GM19438 (cell line): ENCODE results near the gene MACROD1.

Experiments used
- ATAC-seq: cut with Tn5 transposase; IDR thresholded peaks from one replicate; pipeline ENCODE4 v1.9.1; 2021; ENCODE audit warnings: low read depth; ENCODE audit not compliant: unreplicated experiment

MACROD1 gene

DNA sequence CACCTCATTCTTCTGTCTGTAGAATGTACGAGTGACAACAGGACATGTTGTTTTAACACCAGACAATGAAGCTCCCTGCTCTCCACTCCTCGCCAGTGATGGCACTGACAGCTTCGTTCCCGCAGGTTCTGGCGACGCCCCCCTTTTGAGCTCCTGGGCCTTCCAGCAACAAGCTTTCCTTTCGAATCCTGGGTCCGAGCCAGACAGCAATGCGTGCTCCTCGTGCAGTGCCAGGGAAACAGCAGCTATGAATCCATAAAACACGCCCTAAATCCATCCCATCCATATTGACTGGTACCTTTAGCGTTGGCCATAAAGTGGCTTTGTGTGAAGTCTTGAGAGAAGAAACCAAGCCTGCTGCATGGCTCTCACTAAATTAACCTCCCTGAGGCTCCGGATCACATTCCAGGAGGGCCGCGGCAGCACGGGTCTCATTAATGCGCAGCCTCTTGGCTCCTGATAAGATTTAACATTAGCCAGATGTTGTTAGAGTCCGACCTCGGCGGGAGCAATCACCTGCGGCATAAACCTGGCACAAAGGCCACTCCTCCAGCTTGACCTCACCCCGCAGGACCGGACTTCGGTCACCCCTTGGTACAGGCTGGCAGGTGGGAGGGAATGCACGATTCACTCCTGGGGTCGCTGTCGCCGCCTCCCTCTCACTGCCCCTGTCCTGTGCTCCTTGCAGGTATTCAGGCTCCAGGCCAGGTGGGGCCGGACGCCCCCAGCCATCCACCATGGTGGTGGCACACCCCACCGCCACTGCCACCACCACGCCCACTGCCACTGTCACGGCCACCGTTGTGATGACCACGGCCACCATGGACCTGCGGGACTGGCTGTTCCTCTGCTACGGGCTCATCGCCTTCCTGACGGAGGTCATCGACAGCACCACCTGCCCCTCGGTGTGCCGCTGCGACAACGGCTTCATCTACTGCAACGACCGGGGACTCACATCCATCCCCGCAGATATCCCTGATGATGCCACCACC, 50.1 kb downstream of the MACROD1 start:
- ATAC-seq = no peak

DNA sequence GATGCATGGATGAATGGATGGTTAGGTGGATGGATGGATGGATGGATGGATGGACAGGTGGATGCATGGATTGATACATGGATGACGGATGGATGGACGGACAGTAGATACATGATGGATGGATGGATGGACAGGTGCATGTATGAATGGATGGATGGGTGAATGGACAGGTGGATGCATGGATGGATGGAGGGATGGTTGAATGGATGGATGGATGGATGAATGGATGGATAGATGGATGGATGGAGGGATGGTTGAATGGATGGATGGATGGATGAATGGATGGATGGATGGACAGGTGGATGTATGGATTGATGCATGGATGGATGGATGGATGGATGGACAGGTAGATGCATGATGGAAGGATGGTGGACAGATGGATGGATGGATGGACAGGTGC, 51.7 kb downstream of the MACROD1 start:
- no peak for ATAC-seq

DNA sequence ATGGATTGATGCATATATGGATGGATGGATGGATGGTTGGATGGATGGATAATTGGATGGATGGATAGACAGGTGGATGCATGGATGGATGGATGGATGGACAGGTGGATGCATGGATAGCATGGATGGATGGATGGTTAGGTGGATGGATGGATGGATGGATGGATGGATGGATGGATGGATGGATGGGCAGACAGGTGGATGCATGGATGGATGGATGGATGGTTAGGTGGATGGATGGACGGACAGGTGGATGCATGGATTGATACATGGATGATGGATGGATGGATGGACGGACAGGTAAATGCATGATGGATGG, 52.5 kb downstream of the MACROD1 start:
- no peak for ATAC-seq

DNA sequence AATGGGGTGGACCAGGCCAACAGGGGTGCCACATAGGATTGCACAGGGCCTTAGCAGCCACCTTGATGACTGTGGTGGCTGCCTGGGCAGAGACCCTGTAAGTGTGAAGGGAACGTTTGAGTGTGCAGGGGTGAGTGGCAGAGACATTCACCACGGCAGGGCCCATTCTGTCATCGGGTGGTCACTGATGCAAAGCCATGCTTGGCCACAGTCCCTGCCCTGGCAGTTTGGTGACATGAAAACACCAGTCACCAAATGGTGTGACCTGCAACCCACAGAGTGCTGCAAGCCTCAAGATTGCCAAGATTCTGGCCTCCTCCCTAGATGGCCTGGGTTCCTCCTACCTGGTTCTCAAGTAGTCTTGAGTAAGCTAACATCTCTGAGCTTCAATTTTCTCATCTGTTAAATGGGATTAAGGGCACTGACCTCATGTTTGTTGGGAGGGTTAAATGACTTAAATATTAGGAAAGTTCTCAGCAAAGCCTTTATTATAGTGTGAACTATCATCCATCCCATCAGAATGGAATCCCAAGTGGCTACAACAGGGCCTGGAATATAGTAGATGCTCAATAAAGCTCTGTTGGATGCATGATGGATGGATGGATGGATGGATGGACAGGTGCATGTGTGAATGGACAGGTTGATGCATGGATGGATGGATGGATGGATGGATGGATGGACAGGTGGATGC, 53.0 kb downstream of the MACROD1 start:
- no peak for ATAC-seq

DNA sequence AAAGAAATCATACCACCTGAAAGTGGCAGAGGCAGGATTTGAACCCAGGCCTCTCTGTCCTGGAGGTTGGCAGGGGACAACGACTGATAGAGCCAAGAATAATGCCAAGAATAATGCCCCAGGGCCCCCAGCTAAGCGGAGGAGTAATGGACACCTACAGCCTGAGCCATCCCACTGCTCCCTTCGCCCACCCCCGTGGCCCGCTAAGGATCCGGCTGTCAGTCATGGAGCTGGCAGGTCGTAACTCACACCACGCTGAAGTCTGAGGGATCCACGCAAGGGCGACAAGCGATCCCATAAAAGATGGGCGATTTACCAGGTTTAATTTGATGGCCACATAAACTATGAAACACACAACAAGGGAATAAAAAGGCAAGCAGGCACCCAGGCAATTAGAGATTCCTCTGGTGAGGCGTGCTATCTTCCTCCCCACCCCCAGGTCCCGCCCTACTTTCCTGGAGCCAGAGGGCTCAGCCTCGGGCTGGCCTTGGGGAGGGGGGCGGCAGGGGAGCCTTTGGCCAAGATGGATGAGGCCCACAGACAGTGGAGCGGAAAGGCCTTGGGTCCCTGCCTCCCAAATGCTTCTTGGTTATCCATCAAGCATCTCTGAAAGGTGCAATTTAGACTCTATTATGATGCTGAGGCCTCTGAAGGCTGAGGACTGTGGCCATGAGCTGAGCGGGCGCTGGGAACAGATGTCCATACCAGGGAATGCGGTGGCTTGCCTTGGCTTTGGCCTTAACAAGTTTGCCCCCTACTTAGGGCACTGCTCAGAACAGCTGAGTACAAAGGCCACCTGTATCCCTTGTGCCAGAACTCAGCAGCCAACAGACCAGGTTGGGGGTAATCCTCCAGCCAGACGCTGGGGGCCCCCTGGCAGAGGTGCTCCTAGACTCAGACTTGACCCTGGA, 55.2 kb downstream of the MACROD1 start:
- no peak for ATAC-seq

DNA sequence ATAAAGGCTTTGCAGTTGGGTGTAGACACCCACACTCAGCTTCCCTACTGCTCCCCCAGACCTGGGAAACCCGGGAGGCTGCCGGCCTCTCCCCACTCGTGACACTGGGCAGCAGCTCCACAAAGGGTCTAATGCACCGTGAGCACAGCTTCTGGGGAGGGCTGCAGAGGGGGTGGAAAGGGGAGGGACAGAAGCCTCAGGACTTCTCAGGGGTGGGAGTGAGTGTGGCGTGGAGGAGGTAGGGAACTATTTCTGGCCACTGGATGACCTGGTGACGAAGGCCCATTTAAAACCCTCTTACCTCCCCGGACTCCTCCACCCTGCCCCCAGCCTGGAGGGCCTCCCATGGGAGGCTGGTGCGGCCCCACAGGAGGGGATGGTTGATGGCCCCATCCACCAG, 56.6 kb downstream of the MACROD1 start:
- no peak for ATAC-seq

DNA sequence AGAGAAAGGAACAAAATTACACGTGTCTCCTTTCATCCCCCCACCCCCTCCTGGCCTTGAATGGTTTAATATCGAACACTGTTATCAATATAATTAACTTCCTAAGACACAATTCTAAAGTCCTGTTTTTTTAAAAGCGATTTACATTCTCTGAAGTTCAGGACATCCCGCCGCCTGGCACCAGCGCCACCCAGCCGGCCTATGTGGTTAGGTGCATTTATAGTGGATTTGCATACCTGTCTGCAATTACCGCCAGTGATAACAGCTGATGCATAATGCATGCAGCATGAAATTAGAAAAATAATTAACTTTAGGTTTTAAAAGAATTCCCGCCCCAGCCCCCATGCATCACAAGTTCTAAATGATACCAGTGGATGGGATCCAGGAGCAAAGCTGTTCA, 58.6 kb downstream of the MACROD1 start:
- ATAC-seq = no peak

DNA sequence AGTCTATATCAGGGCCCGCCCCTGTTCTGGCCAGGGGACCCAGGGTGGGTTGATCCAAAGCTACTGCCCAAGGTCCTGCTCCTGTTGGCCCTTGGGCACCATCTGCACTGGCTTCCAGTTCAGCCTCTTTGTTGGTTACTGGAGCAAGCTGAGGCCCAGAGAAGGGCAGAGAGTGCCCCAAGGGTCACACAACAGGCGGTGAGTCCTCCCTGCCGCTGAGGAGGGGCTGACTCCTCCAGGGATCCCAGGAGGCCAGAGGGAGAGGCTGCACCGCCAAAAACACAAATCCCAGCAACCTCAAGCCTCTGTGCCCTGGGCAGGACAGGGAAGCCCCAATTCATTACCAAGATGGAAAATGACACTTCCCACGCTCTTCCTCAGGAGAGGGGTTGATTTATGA, 61.3 kb downstream of the MACROD1 start:
- ATAC-seq = no peak

DNA sequence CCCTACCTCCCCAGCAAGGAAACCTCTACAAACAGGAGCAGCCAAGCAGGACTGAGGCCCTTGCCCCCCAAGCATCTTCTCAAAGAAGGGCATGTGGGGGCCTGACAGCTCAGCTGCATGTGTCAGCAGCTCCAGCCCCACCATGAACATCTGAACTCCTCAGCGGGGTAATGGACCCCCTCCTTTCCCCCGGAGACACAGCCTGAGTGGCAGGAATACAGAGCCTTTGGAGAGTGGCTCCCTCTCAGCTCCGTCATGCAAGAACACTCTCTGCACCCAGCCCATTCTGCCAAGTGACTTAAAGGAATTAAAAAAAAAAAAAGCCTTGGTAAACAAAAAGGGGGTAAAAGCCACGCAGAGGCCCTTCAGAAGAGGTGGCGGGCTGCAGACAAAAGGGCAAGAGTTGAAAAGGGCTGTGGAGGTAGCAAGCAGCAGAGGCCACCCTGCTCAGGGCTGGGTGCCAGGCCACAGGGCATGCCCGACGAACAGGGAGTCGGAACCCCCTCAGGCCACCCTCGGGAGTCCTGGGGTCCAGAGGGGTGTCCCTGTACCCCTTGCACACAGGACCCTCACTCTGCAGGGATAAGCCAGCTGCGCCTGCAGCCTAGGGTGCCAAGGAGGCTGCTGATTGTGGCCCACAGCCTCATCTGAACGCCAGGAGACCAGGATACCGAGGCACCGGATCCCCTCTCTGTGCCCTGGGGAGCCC, 62.5 kb downstream of the MACROD1 start:
- no peak for ATAC-seq

DNA sequence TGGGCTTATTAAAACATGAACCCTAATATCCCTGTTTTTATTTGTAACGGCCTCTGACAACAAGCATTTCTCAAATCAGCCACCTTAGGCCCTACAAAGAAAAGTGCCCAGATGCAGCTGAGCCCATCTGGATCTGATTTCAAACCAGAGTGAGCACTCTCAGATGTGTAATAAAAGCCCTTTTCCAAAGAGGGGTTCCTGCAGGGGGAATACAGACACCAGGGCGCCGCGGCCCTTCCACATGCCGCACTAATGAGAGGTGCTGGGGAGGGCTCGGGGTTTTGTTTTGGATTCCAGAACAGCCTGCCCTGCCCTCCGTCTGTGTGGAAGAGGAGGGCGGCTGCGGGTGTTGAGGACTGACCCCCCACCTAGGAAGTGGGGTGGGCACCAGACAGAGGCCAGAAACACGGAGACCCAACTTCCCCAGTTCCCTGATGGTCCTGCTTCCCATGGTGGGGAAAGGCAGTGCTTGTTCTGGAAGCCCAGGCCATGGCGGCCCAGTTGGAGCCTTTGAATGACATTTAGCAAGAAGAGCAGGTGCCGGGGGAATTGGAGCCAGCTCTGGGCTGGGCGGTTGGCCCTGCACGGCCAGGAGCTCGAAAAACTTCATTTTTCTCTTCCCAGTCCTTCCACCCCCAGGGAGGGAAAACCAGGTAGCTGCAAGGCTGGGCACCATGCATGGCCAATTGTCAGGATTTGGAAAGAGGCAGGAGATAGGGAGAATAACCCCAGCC, 63.7 kb downstream of the MACROD1 start:
- ATAC-seq = no peak

DNA sequence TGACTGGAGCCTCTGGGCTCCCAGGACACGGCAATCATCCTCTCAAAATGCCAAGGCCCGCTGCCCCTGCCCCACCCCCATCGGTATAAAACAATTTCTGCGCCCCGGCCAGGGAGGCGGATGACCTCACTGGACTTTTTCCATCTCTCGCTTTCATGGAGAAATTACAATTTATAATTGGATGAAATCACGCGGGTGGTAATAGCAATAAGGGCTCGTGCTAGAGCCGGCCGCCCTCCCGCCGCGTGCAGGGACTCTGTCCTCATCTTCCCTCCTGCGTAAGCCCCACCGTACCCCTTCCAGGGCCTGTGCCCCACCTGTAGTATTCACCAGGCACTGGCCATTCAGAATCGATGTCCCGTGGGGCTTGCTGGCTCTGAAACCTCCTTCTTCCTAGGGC, 64.5 kb downstream of the MACROD1 start:
- ATAC-seq = no peak

DNA sequence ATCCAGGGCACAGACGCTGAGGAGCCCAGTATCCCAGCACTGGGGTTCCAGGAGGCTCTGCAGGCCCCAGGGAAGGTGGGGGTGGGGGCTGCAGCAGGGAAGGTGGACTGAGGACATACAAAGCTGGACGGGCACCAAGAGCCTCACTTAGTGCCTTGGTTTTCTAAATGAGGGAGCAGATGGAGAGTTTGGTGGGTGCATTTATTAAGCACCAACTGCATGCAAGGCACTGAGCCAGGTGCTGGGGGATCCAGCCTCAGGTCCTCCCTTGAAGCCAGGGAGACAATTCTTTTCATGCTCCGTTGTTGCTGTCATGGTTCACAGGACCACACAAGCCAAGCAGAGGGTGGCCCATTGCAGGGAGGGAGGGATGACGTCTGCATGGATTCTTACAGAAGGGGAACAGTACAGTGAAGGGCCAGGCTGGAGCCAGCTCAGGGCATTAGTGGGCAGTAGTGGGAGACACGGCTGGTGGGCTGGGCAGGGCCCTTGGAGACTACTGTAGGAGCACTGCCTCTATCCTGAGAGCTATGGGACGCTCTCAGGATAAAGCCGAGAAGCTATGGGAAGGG, 65.0 kb downstream of the MACROD1 start:
- no peak for ATAC-seq

DNA sequence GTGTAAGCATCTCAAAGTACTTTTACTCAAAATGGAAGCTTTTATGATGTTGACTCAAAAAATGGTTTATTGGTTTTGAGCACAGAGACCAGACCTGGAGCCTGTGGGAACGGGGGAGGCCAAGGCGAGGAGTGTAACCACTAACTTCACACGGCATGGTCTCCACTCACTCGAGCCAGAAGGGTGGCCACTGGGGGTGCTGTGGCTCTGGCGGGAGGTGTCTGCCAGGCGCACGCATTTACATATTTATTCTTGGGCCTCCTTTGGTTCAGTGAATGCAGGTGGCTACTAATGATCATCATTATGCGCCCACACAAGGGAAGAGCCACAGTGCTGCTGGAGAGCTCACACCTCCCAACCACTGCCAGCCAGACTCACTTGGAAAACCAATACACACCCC, 65.6 kb downstream of the MACROD1 start:
- ATAC-seq = no peak

DNA sequence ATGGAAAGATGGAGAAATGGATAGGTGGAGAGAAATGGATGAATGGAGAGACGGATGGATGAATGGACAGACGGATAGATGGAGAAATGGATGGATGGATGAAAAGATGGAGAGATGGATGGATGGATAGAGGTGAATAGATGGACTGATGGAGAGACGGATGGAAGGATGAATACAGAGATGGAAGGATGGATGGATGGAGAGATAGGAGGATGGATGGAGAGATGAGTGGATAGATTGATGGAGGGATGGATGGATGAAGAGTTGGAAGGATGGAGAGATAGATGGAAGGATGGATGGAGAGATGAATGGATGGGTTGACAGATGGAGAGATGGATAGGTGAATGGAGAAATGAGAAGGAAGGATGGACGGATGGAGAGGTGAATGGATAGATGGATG, 66.5 kb downstream of the MACROD1 start:
- ATAC-seq = no peak

DNA sequence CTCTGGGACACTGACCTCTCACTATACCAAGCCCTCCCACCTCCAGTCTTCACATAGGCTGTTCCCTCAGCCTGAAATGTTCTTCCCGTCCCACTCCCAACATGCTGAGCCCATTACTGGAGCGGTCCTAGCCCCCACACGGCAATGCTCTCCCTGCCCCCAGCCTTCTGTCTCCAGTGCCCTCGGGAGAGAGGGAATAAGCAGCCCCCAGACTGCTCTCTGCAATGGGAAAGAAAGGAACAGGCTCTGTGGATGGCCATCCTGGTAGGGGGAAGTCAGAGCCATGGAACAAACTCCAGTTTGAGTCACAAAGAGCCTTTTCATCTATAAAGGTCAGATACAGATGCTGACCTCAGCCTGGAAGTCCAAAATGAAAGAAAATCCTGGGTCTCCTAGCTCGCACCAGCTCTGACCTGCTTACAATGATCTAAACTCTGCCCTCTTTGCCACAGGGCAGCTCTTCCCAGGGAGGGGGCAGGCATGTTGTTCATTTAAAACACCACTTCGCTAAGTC, 67.5 kb downstream of the MACROD1 start:
- ATAC-seq = no peak

DNA sequence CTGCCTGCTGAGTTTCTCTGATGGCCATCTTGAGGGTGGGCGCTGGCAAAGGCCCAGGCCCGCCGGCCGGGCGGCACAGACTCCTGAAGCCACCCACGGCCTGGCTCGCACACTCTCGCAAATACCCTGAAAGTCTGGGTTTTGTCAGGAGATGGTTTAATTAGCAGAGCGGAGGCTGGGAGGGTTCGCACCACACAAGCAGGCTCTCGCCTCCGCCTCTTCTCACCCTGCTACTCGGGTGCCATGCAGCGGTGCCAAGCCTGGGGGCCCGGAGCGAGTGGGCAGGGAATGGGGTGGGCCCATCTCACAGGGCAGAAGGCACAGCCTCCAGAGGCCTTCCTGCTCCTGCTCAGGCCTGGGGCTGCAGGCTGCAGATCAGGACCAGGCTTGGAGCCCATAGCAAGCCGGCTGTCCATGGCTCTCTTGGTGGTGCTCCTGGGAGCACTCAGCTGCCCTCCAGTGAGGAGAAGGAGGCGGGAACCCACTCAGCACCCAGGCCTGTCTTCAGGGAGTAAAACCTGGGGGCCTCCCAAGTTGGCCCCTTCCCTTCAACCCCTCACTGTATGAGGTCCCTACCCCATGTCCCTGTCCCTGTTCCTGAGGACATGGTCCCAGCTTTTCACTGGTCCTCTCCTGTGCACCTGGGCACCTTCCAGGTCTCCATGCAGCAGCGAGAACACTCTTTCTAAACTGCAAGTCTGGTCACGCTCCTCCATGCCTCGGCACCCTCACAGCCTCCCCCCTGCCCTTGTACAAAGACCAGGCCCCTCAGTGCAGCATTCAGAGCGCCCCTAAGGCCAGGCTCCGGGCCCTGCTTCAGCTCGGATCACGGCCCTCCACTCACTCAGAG, 68.2 kb downstream of the MACROD1 start:
- no peak for ATAC-seq

DNA sequence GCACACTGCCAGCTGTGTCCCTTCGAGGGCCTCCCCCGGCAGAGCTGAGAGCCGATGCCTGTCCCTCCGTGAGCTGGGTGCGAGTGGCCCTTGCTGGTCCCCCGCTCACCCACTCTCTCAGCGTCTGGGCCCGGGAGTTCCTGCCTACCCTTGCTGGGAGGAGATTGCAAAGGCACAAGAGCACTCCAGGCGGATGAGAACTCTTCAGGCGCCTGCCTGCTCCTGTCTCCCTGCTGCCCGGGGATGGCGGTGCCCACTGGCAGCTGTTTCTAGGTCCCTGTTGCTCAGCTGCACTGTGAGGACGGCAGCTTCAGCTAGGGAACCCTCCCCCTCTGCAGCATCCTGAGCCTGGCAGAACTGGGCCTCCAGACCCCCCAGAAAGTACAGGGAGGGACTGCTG, 69.1 kb downstream of the MACROD1 start:
- no peak for ATAC-seq

DNA sequence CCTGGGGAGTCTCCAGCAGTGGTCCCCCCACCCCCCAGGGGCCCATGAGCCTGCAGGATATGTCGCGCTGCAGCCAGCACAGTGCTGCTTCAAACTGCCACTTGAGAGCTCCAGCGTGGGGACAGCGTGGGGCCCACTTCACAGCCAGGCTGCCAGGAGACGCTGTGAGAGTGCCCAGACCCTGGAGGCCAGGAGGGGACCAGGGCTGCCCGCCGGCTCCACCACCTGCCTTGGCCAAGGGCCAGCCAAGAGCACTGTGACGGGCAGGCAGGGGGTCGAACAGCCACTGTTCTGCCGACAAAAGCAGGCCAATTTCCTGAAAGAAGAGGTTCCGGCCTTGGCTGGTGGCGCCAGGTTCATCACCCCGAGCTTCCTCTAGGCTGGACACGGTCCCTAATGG, 70.0 kb downstream of the MACROD1 start:
- ATAC-seq = no peak
